IMR-90 (cell line): ENCODE measurements around the gene IQCK. TPM values are rescaled to one million over a fixed set of nuclear protein-coding genes. Genes with fewer than 3 reads are reported as not detected.

ENCODE experiments used
- ATAC-seq: fragments of 200-7000 bp; cut with Tn5 transposase; 2 replicates; pipeline ENCODE4 v1.9.1; 2020; ENCODE audit warnings: low read depth, mild to moderate bottlenecking, moderate library complexity
- BruUV-seq: library from RNA; stranded (reverse); fragments of 400-500 nt; replicated peaks from 2 replicates; lab custom pipeline; 2021; lab: Mats Ljungman, UMichigan
- CTCF ChIA-PET: fragments of 300-600 bp; formaldehyde crosslinking; extraction: SDS; loops from one replicate; lab custom pipeline; 2021; ENCODE audit warnings: antibody characterized with exemption; lab: Yijun Ruan, JAX
- POLR2A ChIA-PET: fragments of 300-600 bp; sonication (Branson Sonifier 250); formaldehyde crosslinking; loops from one replicate; lab custom pipeline; 2022; ENCODE audit warnings: antibody characterized with exemption; ENCODE audit not compliant: unreplicated experiment; lab: Charles Lee
- DNase-seq: peaks from one replicate; pipeline ENCODE4 v3.0.0; 2013
- H2AFZ ChIP-seq: replicated peaks from 2 replicates; pipeline ENCODE3; 2013; ENCODE audit warnings: low read length, mild to moderate bottlenecking; ENCODE audit not compliant: poor library complexity
- H2AK5ac ChIP-seq: 2 replicates; pipeline ENCODE4 v1.6.1; 2013; ENCODE audit warnings: low read depth, low read length, inconsistent platforms
- H2AK9ac ChIP-seq: replicated peaks from 2 replicates; pipeline ENCODE3; 2013; ENCODE audit warnings: mild to moderate bottlenecking, low read depth, low read length, moderate library complexity; ENCODE audit not compliant: poor library complexity
- H2BK120ac ChIP-seq: 2 replicates; pipeline ENCODE4 v1.6.1; 2013; ENCODE audit warnings: low read depth, low read length, inconsistent platforms
- H2BK15ac ChIP-seq: 3 replicates; pipeline ENCODE4 v1.6.1; 2013; ENCODE audit warnings: low read depth, low read length, inconsistent platforms
- H2BK20ac ChIP-seq: 2 replicates; pipeline ENCODE4 v1.6.1; 2013; ENCODE audit warnings: low read depth, mild to moderate bottlenecking, inconsistent platforms, low read length, moderate library complexity
- H2BK5ac ChIP-seq: 2 replicates; pipeline ENCODE4 v1.6.1; 2013; ENCODE audit warnings: mild to moderate bottlenecking, low read depth, low read length, inconsistent platforms; ENCODE audit not compliant: poor library complexity, severe bottlenecking
- H3K14ac ChIP-seq: replicated peaks from 2 replicates; pipeline ENCODE4 v1.6.1; 2013; ENCODE audit warnings: low read depth, low read length, inconsistent platforms
- H3K18ac ChIP-seq: 2 replicates; pipeline ENCODE4 v1.6.1; 2013; ENCODE audit warnings: low read depth, low read length, control low read depth
- H3K23ac ChIP-seq: 2 replicates; pipeline ENCODE4 v1.6.1; 2013; ENCODE audit warnings: low read depth, low read length, inconsistent platforms
- H3K27ac ChIP-seq: 2 replicates; pipeline ENCODE4 v1.5.1; 2013; ENCODE audit warnings: mild to moderate bottlenecking, control low read depth, low read length; ENCODE audit not compliant: insufficient read depth
- H3K27me3 ChIP-seq: 2 replicates; pipeline ENCODE4 v1.6.1; 2013; ENCODE audit warnings: low read length; ENCODE audit not compliant: control insufficient read depth, insufficient read depth
- H3K36me3 ChIP-seq: 2 replicates; pipeline ENCODE4 v1.6.1; 2013; ENCODE audit warnings: low read length, mixed read lengths; ENCODE audit not compliant: control insufficient read depth, insufficient read depth
- H3K4ac ChIP-seq: 2 replicates; pipeline ENCODE4 v1.6.1; 2013; ENCODE audit warnings: low read depth, low read length, inconsistent platforms
- H3K4me1 ChIP-seq: 2 replicates; pipeline ENCODE4 v1.6.1; 2013; ENCODE audit warnings: low read length, mixed read lengths; ENCODE audit not compliant: control insufficient read depth, insufficient read depth
- H3K4me2 ChIP-seq: 2 replicates; pipeline ENCODE4 v1.6.1; 2013; ENCODE audit warnings: low read depth, mild to moderate bottlenecking, control low read depth, low read length, moderate library complexity
- H3K4me3 ChIP-seq: 2 replicates; pipeline ENCODE4 v1.5.1; 2013; ENCODE audit warnings: low read depth, mild to moderate bottlenecking, control low read depth, low read length, moderate library complexity; ENCODE audit not compliant: insufficient read depth
- H3K56ac ChIP-seq: 2 replicates; pipeline ENCODE4 v1.6.1; 2013; ENCODE audit warnings: low read length, inconsistent platforms; ENCODE audit not compliant: insufficient read depth; ENCODE audit errors: extremely low read depth
- H3K79me1 ChIP-seq, 2 experiments: 2 replicates each; pipeline ENCODE4 v1.6.1; 2013; ENCODE audit warnings: low read length in 2 of 2, inconsistent platforms in 1 of 2, low read depth in 1 of 2
- H3K9ac ChIP-seq: 2 replicates; pipeline ENCODE4 v1.6.1; 2013; ENCODE audit warnings: low read depth, low read length, control low read depth
- H3K9me1 ChIP-seq: 2 replicates; pipeline ENCODE4 v1.6.1; 2013; ENCODE audit warnings: low read length, inconsistent platforms; ENCODE audit not compliant: insufficient read depth
- H3K9me3 ChIP-seq: 2 replicates; pipeline ENCODE4 v1.6.1; 2013; ENCODE audit warnings: low read length; ENCODE audit not compliant: control insufficient read depth, insufficient read depth
- H4K20me1 ChIP-seq: 2 replicates; pipeline ENCODE4 v1.6.1; 2013; ENCODE audit warnings: low read length, inconsistent platforms; ENCODE audit not compliant: insufficient read depth
- H4K5ac ChIP-seq: 2 replicates; pipeline ENCODE4 v1.6.1; 2013; ENCODE audit warnings: mild to moderate bottlenecking, low read depth, low read length, control low read depth
- H4K8ac ChIP-seq, 2 experiments: 2 replicates each; pipeline ENCODE4 v1.6.1; 2013; ENCODE audit warnings: low read depth in 2 of 2, low read length in 2 of 2, control low read depth in 1 of 2, inconsistent platforms in 1 of 2
- H4K91ac ChIP-seq: 2 replicates; pipeline ENCODE4 v1.6.1; 2013; ENCODE audit warnings: low read depth, low read length, inconsistent platforms; ENCODE audit not compliant: insufficient read depth
- BHLHE40 ChIP-seq: fragments of 150-350 bp; IDR thresholded peaks from 2 replicates; pipeline ENCODE4 v1.6.1; 2016; ENCODE audit warnings: mild to moderate bottlenecking, low read depth, low read length
- CEBPB ChIP-seq: IDR thresholded peaks from 2 replicates; pipeline ENCODE4 v1.6.1; 2012; ENCODE audit warnings: low read depth, low read length, improper control_type of control experiment
- CHD1 ChIP-seq: IDR thresholded peaks from 2 replicates; pipeline ENCODE4 v1.6.1; 2012; ENCODE audit warnings: low read depth, low read length, improper control_type of control experiment
- CTCF ChIP-seq: conservative IDR thresholded peaks from 2 replicates; pipeline ENCODE4 v1.5.1; 2012; ENCODE audit warnings: mild to moderate bottlenecking, low read depth, low read length, improper control_type of control experiment
- ELK1 ChIP-seq: fragments of 150-350 bp; IDR thresholded peaks from 2 replicates; pipeline ENCODE4 v1.6.1; 2016; ENCODE audit warnings: low read depth, mild to moderate bottlenecking, low read length, moderate library complexity, borderline replicate concordance
- FOS ChIP-seq: fragments of 150-350 bp; IDR thresholded peaks from 2 replicates; pipeline ENCODE4 v1.6.1; 2016; ENCODE audit warnings: low read depth, low read length
- MAFK ChIP-seq: IDR thresholded peaks from 2 replicates; pipeline ENCODE4 v1.6.1; 2012; ENCODE audit warnings: low read depth, low read length, improper control_type of control experiment
- MAZ ChIP-seq: IDR thresholded peaks from 2 replicates; pipeline ENCODE4 v1.6.1; 2012; ENCODE audit warnings: low read depth, mild to moderate bottlenecking, low read length, improper control_type of control experiment, moderate library complexity, borderline replicate concordance
- MXI1 ChIP-seq: IDR thresholded peaks from 2 replicates; pipeline ENCODE4 v1.6.1; 2012; ENCODE audit warnings: low read depth, mild to moderate bottlenecking, low read length, moderate library complexity, borderline replicate concordance
- RAD21 ChIP-seq: IDR thresholded peaks from 2 replicates; pipeline ENCODE4 v1.6.1; 2012; ENCODE audit warnings: low read length, improper control_type of control experiment
- RCOR1 ChIP-seq: IDR thresholded peaks from 2 replicates; pipeline ENCODE4 v1.6.1; 2012; ENCODE audit warnings: mild to moderate bottlenecking, low read length, improper control_type of control experiment; ENCODE audit not compliant: insufficient replicate concordance
- RFX5 ChIP-seq: IDR thresholded peaks from 2 replicates; pipeline ENCODE4 v1.8.0; 2012; ENCODE audit warnings: low read depth, mild to moderate bottlenecking, low read length, moderate library complexity
- SMC3 ChIP-seq: fragments of 150-350 bp; IDR thresholded peaks from 2 replicates; pipeline ENCODE4 v1.6.1; 2016; ENCODE audit warnings: low read depth, mild to moderate bottlenecking, antibody characterized with exemption, low read length, moderate library complexity
- USF2 ChIP-seq: fragments of 150-350 bp; IDR thresholded peaks from 2 replicates; pipeline ENCODE4 v1.6.1; 2017; ENCODE audit warnings: mild to moderate bottlenecking, antibody characterized with exemption, low read length, low read depth
- whole genome bisulfite sequencing, 2 experiments: methylation state at CpG; one replicate each; pipeline versions ENCODE4 v1.1.5 to v1.1.7; 2013; ENCODE audit warnings: missing lambda C conversion rate in 2 of 2; ENCODE audit not compliant: insufficient read length in 1 of 2; ENCODE audit errors: extremely low coverage in 2 of 2; 5-methylcytosine and 5-hydroxymethylcytosine counted together
- dilution Hi-C: fragments of 300-500 bp; cut with HindIII; formaldehyde crosslinking; loops from one replicate; pipeline ENCODE4 v1.14.3; 2018; ENCODE audit warnings: low sequenced_read_pairs; ENCODE audit not compliant: unreplicated experiment
- in situ Hi-C: fragments of 300-500 bp; cut with MboI; formaldehyde crosslinking; loops from 3 replicates; pipeline ENCODE4 v1.14.3; 2019; ENCODE audit warnings: low sequenced_read_pairs, inconsistent platforms, mixed read lengths
- intact Hi-C: fragments of 100-400 bp; cut with micrococcal nuclease; formaldehyde crosslinking; loops from 2 replicates; pipeline ENCODE4 v1.10.0; 2022
- polyA plus RNA-seq, 3 experiments: library from polyadenylated mRNA; depleted of rRNA; stranded (reverse); fragments of >200 nt; gene quantifications; 2 replicates each; pipeline ENCODE4 v1.2.3, GENCODE V29; 2012; ENCODE audit warnings: low replicate concordance in 1 of 3
- total RNA-seq: library from RNA; depleted of rRNA; stranded (reverse); fragments of >200 nt; gene quantifications from 2 replicates; pipeline ENCODE4 v1.2.3, GENCODE V29; 2012

The IQCK gene
- total and polyA plus RNA-seq, 2 of the 4 experiments (the other 2 are of a cell fraction): 4.1 to 5.4 TPM

- Histone ChIP-seq H3K4me1 (peaks cover 3% of the 10 kb centered on the region; the same call in 1 of the 2 replicates), H2AK9ac (no peak overlapping the region), H2AFZ (no peak overlapping the region), H4K20me1 (no peaks in the 10 kb centered on the region), H2BK20ac (no peak overlapping the region), H3K27ac (no peak overlapping the region), H3K14ac (no peak overlapping the region), H3K18ac (no peak overlapping the region), H3K79me1 (no peaks in the 10 kb centered on the region), H3K4ac (no peak overlapping the region), H3K36me3 (no peaks in the 10 kb centered on the region), H3K9me1 (no peaks in the 10 kb centered on the region), H4K91ac (no peak overlapping the region), H3K23ac (no peak overlapping the region), H4K5ac (no peak overlapping the region), H2AK5ac (no peak overlapping the region), H3K9me3 (peaks cover 5% of the 10 kb centered on the region; the same call in 1 of the 2 replicates), H4K8ac (no peak overlapping the region), H3K9ac (no peak overlapping the region), H2BK5ac (no peak overlapping the region), H3K56ac (no peak overlapping the region), H3K4me2 (no peak overlapping the region), H3K4me3 (no peak overlapping the region), H2BK120ac (no peak overlapping the region), H2BK15ac (no peak overlapping the region), H3K27me3 (no peaks in the 10 kb centered on the region)
- ATAC-seq (no peak), DNase-seq (no peak)
- CTCF ChIA-PET: no interaction called here
- no CpG with 5 or more reads among the region's 3 CpGs for WGBS, 2 experiments
- dilution Hi-C loops (no loop called here), in situ Hi-C loops (no loop called here), intact Hi-C loops (no loop called here)
- TF ChIP-seq CTCF (no peak), BHLHE40 (no peak), MXI1 (no peak), RAD21 (no peak), SMC3 (no peak), MAZ (no peak), CEBPB (no peak), CHD1 (no peak), USF2 (no peak), RFX5 (no peak), FOS (no peak), RCOR1 (no peak), ELK1 (no peak), MAFK (no peak)
- no TSS peak for BruUV-seq
- POLR2A ChIA-PET: no interaction called here
Observed at GRCh38 chr16:19771040-19771439, 53.0 kb downstream of the IQCK start.
